ENCODE data around the gene HOXB5.
A peak's percentile ranks its signal among the peaks of the same experiment; 100 is the strongest.

The HOXB5 gene

GRCh38 chr17:48589060-48589830 lies 4.3 kb downstream of the HOXB5 start:
- DNase-seq (ENCODE audit: low spot score): no peak

- no peak for DNase-seq (ENCODE audit: low spot score)
Observed at GRCh38 chr17:48588528-48588927, 5.1 kb downstream of the HOXB5 start.

- DNase-seq (ENCODE audit: low spot score): no peak
Observed at GRCh38 chr17:48588074-48588415, 5.5 kb downstream of the HOXB5 start.

GRCh38 chr17:48587276-48588073 lies 6.1 kb downstream of the HOXB5 start:
- no peak for DNase-seq (ENCODE audit: low spot score)

- DNase-seq (ENCODE audit: low spot score): no peak
Observed at GRCh38 chr17:48586355-48587258, 7.0 kb downstream of the HOXB5 start.

GRCh38 chr17:48584223-48584741 lies 9.3 kb downstream of the HOXB5 start:
- DNase-seq (ENCODE audit: low spot score): no peak

- DNase-seq (ENCODE audit: low spot score): no peak
Observed at GRCh38 chr17:48583708-48584222, 9.8 kb downstream of the HOXB5 start.

- DNase-seq (ENCODE audit: low spot score): no peak
Observed at GRCh38 chr17:48582750-48583069, 10.9 kb downstream of the HOXB5 start.

GRCh38 chr17:48579760-48580554 lies 13.6 kb downstream of the HOXB5 start:
- no peak for DNase-seq (ENCODE audit: low spot score)

GRCh38 chr17:48579471-48579759 lies 14.2 kb downstream of the HOXB5 start:
- no peak for DNase-seq (ENCODE audit: low spot score)

- DNase-seq (ENCODE audit: low spot score): no peak
Observed at GRCh38 chr17:48578616-48579470, 14.7 kb downstream of the HOXB5 start.

- DNase-seq (ENCODE audit: low spot score): peak; percentile 78
Observed at GRCh38 chr17:48577946-48578615, 15.5 kb downstream of the HOXB5 start, which contains the start of gene HOXB4. Gene HOXB4, minus strand, starts transcription at chr17:48578350. Its CDS starts 31 bp downstream, at chr17:48578319.

GRCh38 chr17:48577330-48577945 lies 16.1 kb downstream of the HOXB5 start:
- DNase-seq (ENCODE audit: low spot score): peak; percentile 29

- DNase-seq (ENCODE audit: low spot score): no peak
Observed at GRCh38 chr17:48576479-48577309, 16.9 kb downstream of the HOXB5 start.

- no peak for DNase-seq (ENCODE audit: low spot score)
Observed at GRCh38 chr17:48575673-48576478, 17.7 kb downstream of the HOXB5 start.

GRCh38 chr17:48575066-48575582 lies 18.5 kb downstream of the HOXB5 start:
- no peak for DNase-seq (ENCODE audit: low spot score)

GRCh38 chr17:48574505-48575065 lies 19.0 kb downstream of the HOXB5 start:
- no peak for DNase-seq (ENCODE audit: low spot score)
